Epithelial cell of esophagus (primary cell): ENCODE data around the gene MSRB3.
A peak's percentile ranks its signal among the peaks of the same experiment; 100 is the strongest.

Experiments used
- DNase-seq: peaks from one replicate; pipeline ENCODE4 v3.0.0; 2010; ENCODE audit warnings: low read depth
- H3K4me3 ChIP-seq: 2 replicates; pipeline ENCODE4 v1.5.1; 2011; ENCODE audit warnings: mild to moderate bottlenecking, low read length, control low read depth
- CTCF ChIP-seq: IDR thresholded peaks from 2 replicates; pipeline ENCODE4 v1.5.1; 2011; ENCODE audit warnings: low read depth, mild to moderate bottlenecking, low read length, control low read depth, inconsistent platforms; ENCODE audit not compliant: insufficient read depth; ENCODE audit errors: missing control alignments

MSRB3 gene

GRCh38 chr12:65252515-65252914, 26.0 kb upstream of the MSRB3 start:
- no peak overlapping the region for H3K4me3 ChIP-seq
- no peak for DNase-seq
- no peak for TF ChIP-seq CTCF

- DNase-seq, result no peak
- H3K4me3 ChIP-seq, result no peak overlapping the region
- TF ChIP-seq CTCF, result no peak
Observed at GRCh38 chr12:65257986-65258385, 20.5 kb upstream of the MSRB3 start.

- no peak overlapping the region for H3K4me3 ChIP-seq
- no peak for DNase-seq
- no peak for TF ChIP-seq CTCF
Observed at GRCh38 chr12:65259501-65259900, 19.0 kb upstream of the MSRB3 start.

GRCh38 chr12:65263777-65264176, 14.7 kb upstream of the MSRB3 start:
- DNase-seq, result no peak
- no peak overlapping the region for H3K4me3 ChIP-seq
- TF ChIP-seq CTCF, result no peak

GRCh38 chr12:65266408-65266807, 12.1 kb upstream of the MSRB3 start:
- no peak for DNase-seq
- no peak overlapping the region for H3K4me3 ChIP-seq
- TF ChIP-seq CTCF, result no peak

GRCh38 chr12:65269603-65270002, 8.9 kb upstream of the MSRB3 start:
- DNase-seq, result peak; percentile 43
- no peak overlapping the region for H3K4me3 ChIP-seq
- TF ChIP-seq CTCF, result no peak

- no peak for TF ChIP-seq CTCF
- no peak overlapping the region for H3K4me3 ChIP-seq
- no peak for DNase-seq
Observed at GRCh38 chr12:65274602-65275272, 3.7 kb upstream of the MSRB3 start.
